ENCODE results near the gene POLE4.

DNA sequence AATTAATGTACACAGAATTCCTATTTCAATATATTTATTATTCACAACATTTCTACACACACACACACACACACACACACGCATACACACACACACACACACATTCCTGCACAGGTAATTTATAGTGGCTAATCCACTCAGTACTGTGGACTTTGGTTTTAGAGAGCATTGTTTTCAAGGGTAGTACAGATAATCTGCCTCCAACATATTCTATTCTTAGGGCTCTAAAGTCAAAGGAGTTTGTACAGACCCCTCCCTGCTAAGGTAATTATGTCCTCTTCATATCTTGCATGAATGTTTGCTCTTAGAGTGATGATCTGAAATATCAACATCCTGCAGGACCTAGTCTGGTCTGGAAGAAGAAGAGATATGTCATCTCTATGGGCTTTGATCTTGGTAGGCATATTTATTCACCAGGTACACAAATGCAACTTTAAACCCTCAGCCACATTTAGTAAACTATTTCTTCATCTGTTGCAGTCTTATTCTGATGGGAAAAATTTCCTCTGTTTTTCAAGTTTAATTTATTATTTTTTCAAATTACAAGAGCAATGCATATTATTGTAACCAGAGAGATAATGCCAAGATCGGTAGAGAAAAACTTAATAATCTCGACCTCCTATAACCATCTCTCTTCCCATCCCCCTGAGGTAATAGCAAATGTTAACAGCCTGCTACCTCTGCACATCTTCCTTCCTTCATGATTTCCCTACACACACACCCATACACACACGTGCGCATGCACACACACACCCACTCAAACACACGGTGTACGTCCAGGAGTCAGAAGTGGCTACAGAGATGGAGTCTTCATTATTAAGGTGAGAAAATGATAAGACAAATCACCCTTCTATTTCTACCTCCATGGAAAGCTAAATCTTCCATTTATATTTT lies 18.3 kb upstream of the POLE4 start:
- TF ChIP-seq, protein P1, sequence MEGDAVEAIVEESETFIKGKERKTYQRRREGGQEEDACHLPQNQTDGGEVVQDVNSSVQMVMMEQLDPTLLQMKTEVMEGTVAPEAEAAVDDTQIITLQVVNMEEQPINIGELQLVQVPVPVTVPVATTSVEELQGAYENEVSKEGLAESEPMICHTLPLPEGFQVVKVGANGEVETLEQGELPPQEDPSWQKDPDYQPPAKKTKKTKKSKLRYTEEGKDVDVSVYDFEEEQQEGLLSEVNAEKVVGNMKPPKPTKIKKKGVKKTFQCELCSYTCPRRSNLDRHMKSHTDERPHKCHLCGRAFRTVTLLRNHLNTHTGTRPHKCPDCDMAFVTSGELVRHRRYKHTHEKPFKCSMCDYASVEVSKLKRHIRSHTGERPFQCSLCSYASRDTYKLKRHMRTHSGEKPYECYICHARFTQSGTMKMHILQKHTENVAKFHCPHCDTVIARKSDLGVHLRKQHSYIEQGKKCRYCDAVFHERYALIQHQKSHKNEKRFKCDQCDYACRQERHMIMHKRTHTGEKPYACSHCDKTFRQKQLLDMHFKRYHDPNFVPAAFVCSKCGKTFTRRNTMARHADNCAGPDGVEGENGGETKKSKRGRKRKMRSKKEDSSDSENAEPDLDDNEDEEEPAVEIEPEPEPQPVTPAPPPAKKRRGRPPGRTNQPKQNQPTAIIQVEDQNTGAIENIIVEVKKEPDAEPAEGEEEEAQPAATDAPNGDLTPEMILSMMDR (IDR thresholded peaks at IDR 0.05), result no peak
- TF ChIP-seq POLR2A (IDR thresholded peaks at IDR 0.05; ENCODE audit: low read depth), result no peak
